Cerebellar nuclear complex (tissue), 1 donor: ENCODE measurements around the gene PSEN2.

ENCODE experiments used
- DNase-seq, 2 experiments: peaks; one replicate each; lab custom pipeline; 2025; lab: John Stamatoyannopoulos, UW

PSEN2 gene

GRCh38 chr1:226886122-226886901, 15.9 kb downstream of the PSEN2 start:
- DNase-seq, result no peak

GRCh38 chr1:226887006-226887405, 16.6 kb downstream of the PSEN2 start:
- no peak for DNase-seq

GRCh38 chr1:226888021-226888420, 17.6 kb downstream of the PSEN2 start:
- no peak for DNase-seq

GRCh38 chr1:226888816-226889215, 18.4 kb downstream of the PSEN2 start:
- no peak for DNase-seq

GRCh38 chr1:226889616-226890330, 19.4 kb downstream of the PSEN2 start:
- no peak for DNase-seq

- DNase-seq, result no peak
These were observed 20.1 kb downstream of the PSEN2 start for GRCh38 chr1:226890331-226891108.

- DNase-seq, result no peak
These were observed 20.9 kb downstream of the PSEN2 start for GRCh38 chr1:226891346-226891745.

- DNase-seq, result no peak
These were observed 21.6 kb downstream of the PSEN2 start for GRCh38 chr1:226891846-226892523.

- DNase-seq, result no peak
These were observed 22.1 kb downstream of the PSEN2 start for GRCh38 chr1:226892524-226892875.

GRCh38 chr1:226893936-226894335, 23.5 kb downstream of the PSEN2 start:
- no peak for DNase-seq

- no peak for DNase-seq
These were observed 24.4 kb downstream of the PSEN2 start for GRCh38 chr1:226894826-226895225.

GRCh38 chr1:226895644-226896043, 25.2 kb downstream of the PSEN2 start:
- no peak for DNase-seq

- no peak for DNase-seq
These were observed 27.8 kb downstream of the PSEN2 start for GRCh38 chr1:226898246-226898645.

GRCh38 chr1:226901421-226901820, 31.0 kb downstream of the PSEN2 start:
- no peak for DNase-seq

GRCh38 chr1:226902601-226903000, 32.2 kb downstream of the PSEN2 start:
- no peak for DNase-seq

- DNase-seq, result no peak
These were observed 33.7 kb downstream of the PSEN2 start for GRCh38 chr1:226903819-226904716.

- DNase-seq, result no peak
These were observed 34.4 kb downstream of the PSEN2 start for GRCh38 chr1:226904772-226905171.

- DNase-seq, result peak in 1 of 2 experiments; percentile 19
These were observed 38.0 kb downstream of the PSEN2 start for GRCh38 chr1:226908419-226908818.

- no peak for DNase-seq
These were observed 38.5 kb downstream of the PSEN2 start for GRCh38 chr1:226908913-226909312.

- DNase-seq, result peak; percentile 38 to 69
These were observed 42.3 kb downstream of the PSEN2 start for GRCh38 chr1:226912587-226913176.

- DNase-seq, result no peak
These were observed 45.2 kb downstream of the PSEN2 start for GRCh38 chr1:226915672-226915995.
